GM21528 (cell line): ENCODE data around the gene CTNNA2.

Experiments used
- ATAC-seq: cut with Tn5 transposase; IDR thresholded peaks from one replicate; pipeline ENCODE4 v1.9.1; 2021; ENCODE audit warnings: mild to moderate bottlenecking, moderate library complexity; ENCODE audit not compliant: unreplicated experiment, low FRiP score

CTNNA2 gene

DNA sequence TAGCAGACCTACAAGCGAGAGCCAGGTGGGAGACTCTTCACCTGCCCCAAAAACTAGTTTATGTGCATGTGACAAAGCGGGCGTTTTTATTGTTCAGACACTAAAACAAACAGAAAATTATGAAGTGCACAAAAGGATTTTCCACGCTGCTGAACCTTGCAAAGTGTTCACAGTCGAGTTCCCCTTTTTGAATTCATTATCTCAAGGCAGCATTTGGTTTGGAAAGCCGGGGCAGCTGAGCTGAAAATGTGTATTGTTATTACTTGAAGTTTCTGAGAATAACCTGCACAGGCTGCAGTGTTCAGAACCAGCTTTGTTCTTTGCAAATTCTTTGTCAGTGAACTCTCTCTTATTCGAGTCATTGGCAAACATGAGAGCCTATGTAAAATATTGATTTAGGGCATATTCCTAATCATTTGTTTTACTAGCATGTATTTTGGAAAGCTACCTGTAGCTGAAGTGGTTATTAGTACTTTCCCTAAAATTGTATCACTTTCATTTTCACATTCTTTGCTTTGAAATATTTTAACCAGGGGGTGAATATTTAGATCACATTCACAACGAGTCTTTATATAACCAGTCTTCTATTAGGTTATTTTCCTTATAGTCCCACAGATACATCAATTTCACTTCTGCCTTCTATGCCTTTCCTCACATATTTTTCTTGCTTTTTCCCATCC lies 732.2 kb downstream of the CTNNA2 start:
- no peak for ATAC-seq

DNA sequence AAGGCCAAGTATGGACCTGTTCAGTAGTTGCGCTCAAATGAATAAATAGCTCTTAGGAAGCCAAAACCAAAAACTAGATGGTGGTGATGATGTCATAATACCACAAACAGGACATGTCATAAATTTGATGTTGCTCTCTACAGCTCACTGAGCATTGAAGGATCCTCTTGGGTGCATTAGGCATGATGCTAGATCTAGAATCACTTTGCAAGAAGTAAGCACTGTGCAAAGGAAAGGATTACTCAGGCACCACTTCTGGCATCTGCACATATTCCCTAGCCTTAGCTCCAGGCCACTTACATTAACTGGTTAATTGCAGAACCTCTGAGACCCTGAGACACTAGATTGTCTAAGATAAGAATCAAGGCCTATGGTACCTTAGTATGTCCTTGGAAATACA lies 733.7 kb downstream of the CTNNA2 start:
- ATAC-seq: no peak

DNA sequence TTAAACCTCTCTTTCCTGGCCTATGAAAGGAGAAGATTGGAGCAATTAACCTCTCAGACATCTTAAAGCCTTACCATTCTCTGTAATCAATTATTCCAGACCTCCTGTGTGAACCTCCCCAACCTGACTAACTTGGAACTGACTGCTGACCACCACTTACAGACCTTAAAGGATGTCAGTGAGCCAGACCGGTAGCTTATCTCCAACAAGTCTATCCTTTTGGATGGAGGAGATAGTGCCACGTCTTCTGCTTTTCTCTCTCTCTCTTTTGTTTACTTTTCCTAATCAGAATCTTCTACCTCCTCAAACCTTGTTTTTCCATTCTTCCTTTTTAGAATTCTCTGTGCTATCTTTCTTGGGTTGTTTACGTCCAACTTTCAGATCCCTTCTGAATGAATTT lies 734.5 kb downstream of the CTNNA2 start:
- no peak for ATAC-seq

DNA sequence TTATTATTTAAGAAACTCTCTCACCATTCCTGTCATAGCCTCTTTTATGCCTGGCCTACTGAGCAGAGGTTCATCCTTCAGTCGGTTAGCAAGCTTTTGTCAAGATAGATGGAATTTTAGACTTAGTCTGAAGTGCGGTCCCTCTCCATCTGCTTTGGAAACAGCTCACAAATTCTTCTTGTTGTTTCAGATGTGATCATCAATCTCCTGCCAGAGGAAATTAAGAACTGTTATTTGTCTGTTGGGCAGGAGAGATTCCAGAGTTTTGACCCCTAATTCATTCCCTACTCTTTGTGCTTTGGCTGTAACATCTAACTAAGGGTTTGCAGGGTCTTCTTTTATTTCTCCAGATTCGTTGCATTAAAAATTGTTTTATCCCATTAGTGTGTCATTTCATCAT lies 735.3 kb downstream of the CTNNA2 start:
- ATAC-seq: no peak

DNA sequence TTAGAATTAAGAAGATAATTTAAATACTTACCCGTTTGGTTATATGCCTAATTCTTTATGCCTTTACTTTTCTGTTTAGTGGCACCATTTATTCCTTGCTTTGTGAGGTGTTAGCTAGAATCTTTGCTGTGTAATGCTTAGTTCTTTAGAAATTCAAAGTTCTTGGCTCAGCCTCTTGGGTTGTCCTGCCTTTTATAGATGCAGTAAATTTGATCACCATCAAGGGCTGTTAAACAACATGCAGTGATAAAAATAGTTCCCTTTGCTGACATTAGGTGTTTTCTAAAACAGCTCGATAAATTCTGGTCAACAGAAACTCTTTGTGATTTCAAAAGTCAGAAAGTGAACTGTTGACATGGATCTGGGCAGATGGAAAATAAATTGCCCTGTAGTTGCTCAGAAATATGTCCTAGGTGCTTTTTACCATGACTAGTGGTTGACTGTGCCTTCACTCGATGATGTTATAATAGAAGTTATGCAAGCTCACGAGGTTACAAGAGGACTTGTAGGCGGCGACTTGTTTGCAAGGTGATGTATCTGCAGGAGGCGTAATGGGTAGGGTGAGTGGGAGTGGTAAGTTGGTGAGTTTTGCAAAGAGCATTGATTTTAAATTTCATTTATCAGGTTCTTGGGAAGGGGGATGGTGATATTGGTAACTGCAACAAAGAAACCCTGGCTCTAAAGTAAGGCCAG lies 739.6 kb downstream of the CTNNA2 start:
- ATAC-seq: no peak

DNA sequence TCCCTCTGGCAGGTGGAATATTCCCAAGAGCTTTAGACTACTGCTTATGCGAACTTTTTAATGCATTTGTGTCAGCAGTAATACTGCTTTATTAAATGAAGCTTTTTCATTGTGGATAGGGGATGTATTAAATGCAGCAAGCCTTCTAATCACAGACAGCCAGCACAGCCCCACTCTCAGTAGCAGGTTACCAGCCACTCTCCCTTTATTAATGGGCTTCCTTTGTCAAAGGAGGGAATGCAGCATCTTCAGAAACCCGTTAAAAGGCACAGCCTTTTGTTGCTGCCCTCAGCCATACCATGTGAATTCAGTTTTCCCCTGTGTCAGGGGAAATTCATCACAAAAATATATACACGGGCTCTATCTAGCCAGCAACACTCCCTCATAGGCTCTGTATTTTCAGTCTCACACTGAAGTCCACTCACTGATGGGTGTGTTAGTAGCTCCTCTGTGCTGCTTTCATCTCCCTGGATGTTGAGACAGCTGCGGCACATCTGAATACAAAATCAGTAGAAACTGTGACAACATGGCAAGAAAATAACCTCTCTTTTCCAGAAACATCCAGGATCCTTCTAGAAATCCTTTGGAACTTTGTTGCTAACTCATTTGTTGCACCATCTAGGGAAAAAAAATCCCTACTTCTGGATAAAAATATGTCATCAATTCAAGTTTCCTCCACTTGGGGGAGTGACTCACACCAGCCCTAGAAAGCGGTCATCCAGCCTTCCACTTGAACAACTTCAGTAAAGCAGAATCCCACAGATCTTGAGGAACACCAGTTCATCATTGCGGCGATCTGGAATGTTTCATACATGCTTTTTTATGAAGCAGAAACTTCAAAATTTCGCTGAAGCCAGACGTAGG lies 743.3 kb downstream of the CTNNA2 start:
- no peak for ATAC-seq

DNA sequence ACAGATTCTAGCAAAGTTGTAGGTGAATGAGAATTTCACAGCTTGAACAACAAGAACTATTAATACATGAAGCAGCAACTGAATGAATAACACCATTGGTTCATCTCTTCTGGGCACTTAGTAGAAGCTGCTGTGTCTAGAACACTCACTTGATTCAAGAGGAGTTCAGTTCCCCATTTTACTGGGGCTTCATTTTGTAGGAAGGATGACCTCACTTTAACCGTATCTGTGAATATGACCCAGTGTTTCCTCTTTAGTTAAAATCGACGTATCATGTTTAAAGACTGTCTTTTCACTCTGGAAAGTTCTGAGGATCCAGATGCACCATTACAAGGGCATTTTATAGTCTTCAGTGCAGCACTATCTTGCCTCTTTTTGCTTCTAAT lies 743.9 kb downstream of the CTNNA2 start:
- ATAC-seq: no peak

DNA sequence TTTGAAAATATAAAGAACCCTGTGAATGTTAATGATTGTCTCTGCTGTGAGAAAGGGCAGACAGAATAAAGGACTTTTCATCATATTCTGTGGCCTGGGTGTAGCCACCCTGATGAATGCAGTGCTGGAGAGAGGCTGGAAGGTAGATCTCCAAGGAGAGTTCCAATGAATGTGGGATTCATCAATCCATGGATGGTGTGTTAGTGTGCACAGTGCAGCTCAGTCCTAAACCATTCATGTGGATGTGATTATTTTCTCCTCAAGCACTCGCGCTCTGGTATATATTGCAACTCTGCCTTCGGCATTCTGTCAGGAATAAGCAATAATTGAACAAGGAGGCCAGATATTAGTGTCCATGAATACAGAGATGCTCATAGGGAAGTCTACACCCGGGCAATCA lies 744.6 kb downstream of the CTNNA2 start:
- ATAC-seq: no peak

DNA sequence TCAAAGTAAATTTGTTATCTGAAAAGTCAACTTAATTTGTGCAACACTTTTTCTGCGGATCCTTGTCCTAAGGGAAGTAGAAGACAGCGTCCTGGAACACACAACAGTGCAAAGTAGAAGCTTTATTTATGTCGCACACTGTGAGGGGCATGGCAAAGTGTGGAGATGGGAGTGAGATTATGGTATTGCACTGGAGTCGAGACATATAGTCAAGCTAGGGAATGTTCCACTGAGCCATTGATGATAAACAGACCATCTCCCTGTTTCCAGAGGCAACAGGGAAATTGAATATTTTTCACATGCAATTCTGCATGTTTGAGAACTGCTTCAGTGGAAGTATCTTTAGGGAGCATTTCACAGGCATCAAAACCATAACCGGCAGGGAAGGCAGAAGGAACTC lies 745.5 kb downstream of the CTNNA2 start:
- ATAC-seq: no peak

DNA sequence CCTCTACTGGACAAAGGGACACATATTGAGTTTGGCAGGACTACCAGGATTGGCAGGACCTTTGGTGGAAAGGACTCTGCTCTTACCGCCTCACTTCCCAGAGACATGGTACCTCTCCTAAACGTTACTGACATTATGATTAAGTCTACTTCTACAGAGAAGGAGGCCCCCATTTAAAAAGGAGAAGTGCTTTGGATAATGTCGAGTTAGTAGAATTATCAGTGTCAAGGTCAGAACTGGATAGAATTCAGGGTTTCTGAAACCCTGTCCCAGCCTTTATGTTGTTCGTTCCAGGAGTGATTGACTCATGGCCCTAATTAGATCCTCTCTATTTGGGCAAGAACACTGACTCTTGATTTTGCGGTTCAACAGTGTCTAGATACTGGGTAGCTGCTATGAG lies 745.9 kb downstream of the CTNNA2 start:
- ATAC-seq: no peak

DNA sequence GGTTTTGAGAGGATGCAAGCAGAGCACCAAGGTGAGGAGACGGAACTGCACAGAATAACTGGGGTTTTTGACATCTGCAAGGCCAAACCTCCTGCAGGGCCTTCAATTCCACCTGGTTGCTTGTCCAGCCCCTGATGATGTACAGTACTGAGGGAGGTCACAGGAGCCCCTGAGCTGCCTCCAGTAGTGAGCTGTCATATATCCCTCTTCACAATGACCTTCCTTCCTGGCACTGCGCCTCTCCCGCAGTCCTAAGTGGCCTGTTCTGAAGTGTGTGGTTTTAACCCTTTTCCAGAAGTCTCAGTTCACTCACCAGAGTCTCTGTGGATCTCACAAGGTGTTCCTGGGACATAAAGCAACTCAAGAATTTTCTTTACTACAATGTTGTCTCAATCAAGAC lies 746.4 kb downstream of the CTNNA2 start:
- no peak for ATAC-seq

DNA sequence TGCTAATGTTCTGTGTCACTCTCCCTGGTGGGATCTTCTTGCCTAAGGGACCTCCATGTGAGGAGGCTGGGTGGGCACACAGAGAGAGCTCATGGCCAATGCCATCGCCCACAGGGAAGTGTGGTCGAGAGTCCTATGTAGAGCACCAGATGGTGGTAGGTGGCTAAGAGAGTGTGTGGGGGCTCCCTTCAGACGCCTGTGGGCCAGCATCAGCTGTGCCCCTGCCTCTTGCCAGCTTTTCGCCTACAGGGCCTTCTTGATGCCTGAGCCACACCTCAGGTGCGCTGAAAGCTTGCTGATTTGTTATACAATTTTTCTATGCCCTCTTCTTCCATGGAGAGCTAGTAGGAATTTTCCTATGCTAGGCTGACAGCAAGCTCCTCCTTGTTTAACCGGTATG lies 753.4 kb downstream of the CTNNA2 start:
- ATAC-seq: no peak

DNA sequence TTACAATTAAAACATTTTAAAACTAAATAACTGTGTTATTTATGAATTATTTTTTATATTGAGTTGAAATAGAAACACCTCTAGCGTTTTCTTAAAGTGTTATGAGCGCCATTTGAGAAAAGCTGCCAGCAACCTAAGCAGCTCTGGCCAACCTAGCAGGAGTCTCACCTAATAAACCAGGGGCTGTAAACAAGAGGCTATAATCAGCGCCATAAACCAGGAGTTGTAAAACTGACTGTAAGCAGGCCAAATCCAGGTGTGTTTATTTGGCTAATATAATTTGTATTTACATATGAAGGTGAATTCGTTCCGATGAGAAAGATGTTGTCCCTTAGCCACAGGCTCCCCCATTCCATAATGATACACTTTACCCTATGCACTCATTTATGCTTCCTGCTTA lies 757.0 kb downstream of the CTNNA2 start:
- no peak for ATAC-seq

DNA sequence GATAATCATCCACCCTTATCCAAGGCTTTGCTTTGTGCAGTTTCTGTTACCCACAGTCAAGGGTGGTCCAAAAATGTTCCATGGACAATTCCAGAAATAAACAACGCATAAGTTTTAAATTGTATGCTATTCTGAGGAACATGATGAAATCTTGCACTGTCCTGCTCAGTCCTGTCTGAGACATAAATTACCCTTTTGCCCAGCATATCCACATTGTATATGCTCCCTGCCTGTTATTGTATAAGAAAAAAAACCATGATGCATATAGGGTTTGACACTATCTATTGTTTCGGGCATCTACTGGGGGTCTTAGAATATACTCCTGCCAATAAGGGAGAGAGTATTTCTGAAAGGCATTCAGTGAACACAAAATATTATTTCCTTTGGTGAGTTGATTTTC lies 767.7 kb downstream of the CTNNA2 start:
- ATAC-seq: no peak

DNA sequence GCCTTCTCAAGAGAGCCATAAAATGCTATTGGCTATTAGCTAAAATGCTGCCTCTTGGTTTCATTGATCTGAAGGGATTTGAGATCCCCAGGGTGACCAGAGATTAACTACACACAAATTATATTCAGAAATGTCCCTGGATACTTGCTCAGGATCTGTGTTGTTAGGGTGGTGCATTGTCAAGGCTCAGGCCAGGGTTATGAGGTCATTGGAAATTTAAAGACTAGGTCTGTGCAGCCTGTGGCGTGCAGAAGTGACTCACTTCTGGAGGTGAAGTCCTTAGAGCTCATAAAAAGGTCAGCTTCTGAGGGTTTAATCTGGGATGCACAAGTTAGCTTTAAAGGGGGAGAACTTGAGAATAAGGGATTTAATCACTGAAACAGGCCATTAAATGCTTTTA lies 768.2 kb downstream of the CTNNA2 start:
- ATAC-seq: no peak

DNA sequence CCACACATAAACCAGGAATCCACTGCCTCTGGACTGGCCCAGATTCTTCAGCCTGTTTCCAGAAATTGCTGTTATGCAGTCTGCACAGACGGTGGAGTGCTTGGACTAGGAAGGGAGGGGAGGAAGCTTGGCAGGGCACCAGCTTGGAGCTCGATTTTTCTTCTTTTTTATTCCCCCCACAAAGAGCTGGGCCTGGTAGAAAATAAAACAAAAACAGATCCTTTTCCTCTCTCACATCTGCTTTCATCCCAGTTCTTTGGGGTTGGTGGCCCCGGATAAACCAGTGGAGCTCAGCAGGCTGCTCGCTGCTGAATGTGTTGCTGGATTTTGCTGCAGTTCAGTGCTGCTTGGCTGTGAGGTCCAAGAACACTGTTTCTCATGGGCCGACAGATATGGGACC lies 775.7 kb downstream of the CTNNA2 start:
- no peak for ATAC-seq

DNA sequence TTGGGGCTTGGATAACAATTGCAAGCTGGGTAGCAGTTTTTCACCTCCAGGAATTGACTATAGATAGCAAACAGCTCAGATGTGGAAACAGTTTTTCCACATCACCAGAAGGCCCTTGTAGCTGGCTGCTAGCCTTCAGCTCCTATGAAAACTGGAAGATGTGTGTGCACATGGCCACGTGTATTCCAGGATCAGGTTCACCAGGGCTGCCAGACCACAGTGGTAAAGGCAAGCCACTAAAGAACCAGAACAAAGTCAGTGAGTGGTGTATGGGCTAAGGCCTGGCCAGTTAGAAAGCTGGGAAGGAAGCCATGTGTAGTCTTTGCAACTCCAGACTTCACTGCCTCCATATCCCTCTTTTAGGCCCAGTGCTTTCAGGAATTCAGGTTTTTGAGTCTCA lies 778.8 kb downstream of the CTNNA2 start:
- no peak for ATAC-seq

DNA sequence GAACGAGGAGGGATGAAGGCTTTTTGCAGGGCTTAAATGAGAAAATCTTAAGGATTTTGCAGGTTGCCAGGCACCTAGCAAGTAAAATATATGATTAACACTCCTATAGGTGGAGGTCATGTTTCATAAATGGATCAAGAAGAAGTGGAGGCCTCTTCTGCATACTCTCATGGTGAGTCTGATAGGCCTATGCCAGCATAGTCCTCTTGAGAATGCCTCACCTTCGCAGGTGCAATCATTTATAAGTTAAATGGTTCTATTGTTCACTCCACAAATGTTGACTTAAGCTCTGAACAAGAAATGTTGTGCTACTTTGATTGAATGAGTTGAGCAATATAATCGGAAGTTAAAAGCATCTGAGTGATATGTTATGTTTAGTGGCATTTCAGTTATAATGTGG lies 779.6 kb downstream of the CTNNA2 start:
- ATAC-seq: no peak

DNA sequence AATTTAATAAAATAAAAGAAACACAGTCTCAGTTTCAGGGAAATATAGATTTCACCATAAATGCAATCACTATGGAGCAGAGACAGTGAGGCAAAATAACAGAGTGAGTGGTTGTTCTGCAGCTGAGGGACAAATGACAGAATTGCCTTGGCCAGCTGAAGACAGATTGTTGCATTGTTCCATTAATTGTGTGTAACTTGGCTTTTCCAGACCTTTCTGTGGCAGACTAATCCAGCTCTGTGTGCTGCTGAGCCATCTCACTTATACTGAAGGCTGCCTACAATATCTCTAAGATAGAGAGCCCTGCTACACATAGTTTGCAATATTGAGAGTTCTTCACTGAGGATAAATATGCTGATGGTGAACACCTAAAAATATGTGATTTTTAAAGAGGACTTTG lies 780.2 kb downstream of the CTNNA2 start:
- ATAC-seq: no peak

DNA sequence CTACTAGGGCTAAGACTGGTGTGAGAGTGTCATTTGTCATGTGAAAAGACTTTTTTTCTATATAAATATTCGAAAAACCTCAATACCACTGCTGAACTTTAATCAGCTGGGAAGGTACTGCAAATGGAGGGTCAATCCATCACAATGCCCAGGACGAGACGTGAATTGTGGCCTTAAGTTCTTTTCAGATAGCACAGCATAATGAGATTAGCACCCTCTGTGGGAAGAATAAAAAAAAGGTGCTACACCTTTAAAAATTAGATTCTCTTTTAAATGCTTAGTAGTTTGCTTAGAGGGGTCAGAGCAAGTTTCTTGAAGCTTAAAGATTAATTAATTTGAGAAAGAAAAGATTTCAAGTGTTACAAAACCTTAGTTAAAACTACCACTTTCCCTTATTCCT lies 786.1 kb downstream of the CTNNA2 start:
- ATAC-seq: no peak

DNA sequence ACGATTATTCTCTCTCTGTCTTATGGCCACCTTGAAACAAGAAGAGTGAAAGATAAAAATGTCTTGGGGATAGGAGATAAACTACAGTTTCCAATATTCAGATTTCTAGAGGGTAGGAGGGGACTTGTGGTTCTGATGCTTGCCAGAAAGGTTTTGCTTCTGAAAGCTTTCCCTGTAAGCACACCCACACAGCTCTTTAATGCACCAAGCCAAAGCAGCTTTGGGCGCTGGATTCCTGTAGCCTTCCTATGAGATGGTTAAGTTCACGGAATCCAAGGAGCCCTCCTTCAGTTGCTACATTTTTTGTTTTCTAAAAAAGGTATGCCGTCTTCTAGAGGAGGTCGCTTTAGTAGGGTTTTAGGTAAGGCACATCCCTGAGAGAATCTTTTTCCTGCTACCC lies 786.8 kb downstream of the CTNNA2 start:
- ATAC-seq: no peak

DNA sequence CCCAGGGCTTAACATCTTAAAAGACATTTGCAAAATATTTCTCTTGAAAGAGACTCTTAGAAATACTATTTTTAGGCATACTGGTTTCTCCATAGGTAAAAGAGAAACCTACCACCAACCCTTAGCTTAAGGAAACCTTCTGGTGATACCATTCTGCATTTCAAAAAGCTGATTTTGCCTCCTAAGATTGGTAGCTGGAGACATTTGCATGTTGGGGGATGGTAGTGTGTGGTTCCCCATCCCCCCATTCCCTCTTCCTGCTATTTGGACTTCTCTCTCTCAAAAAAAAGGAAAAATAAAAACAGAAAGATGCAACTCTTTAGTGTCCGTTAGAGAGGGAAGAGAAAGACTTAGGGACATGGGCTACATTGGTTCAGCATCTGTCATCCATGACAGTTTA lies 787.5 kb downstream of the CTNNA2 start:
- ATAC-seq: no peak
